Activated CD4-positive, alpha-beta T cell treated with anti-CD3 and anti-CD28 coated beads, Interleukin-2, amount 10 ng/mL, durations not matched to agents 7 days and 5 days (primary cell): ENCODE results near the gene PTDSS2. TPM values are rescaled to one million over a fixed set of nuclear protein-coding genes. Genes with fewer than 3 reads are reported as not detected.
"Not testable (repeated sequence)": the region's sequence is repeated elsewhere in the genome, so short reads cannot be mapped to it uniquely, and the experiment has no call there.

Experiments used
- CTCF ChIA-PET: fragments of 350-600 bp; sonication (Branson Sonifier 250); formaldehyde crosslinking; loops from one replicate; lab custom pipeline; 2021; ENCODE audit warnings: antibody characterized with exemption; lab: Charles Lee
- POLR2A ChIA-PET: fragments of 350-600 bp; sonication (Branson Sonifier 250); formaldehyde crosslinking; loops from one replicate; lab custom pipeline; 2021; ENCODE audit warnings: antibody characterized with exemption; lab: Charles Lee
- DNase-seq: peaks from one replicate; pipeline ENCODE4 v3.0.0-alpha.2; 2020
- H3K27ac Mint-ChIP-seq: one replicate; pipeline ENCODE4 v1.8.0; 2021; ENCODE audit warnings: mild to moderate bottlenecking, moderate library complexity, mixed read lengths
- H3K27me3 Mint-ChIP-seq: one replicate; pipeline ENCODE4 v1.8.0; 2021; ENCODE audit warnings: mixed read lengths
- H3K36me3 Mint-ChIP-seq: one replicate; pipeline ENCODE4 v1.8.0; 2021; ENCODE audit warnings: low read depth, mixed read lengths
- H3K4me1 Mint-ChIP-seq: one replicate; pipeline ENCODE4 v1.8.0; 2021; ENCODE audit warnings: mixed read lengths
- H3K4me3 Mint-ChIP-seq: one replicate; pipeline ENCODE4 v1.8.0; 2021; ENCODE audit warnings: mild to moderate bottlenecking, moderate library complexity, mixed read lengths
- H3K9me3 Mint-ChIP-seq: one replicate; pipeline ENCODE4 v1.8.0; 2021; ENCODE audit warnings: mixed read lengths
- total RNA-seq, 2 experiments: library from RNA; stranded (reverse); gene quantifications; one replicate each; pipeline ENCODE4 v1.2.3, GENCODE V29; 2021

PTDSS2 gene
- total RNA-seq, 2 experiments from 2014 or later, result 22.7 to 25.2 TPM

GRCh38 chr11:416757-417621 lies 33.1 kb upstream of the PTDSS2 start:
- H3K9me3 Mint-ChIP-seq, result no peaks in the 10 kb centered on the region
- ChIA-PET CTCF (interaction anchor here (0.9 to 3.8 kb wide), 7 partner anchors 10 to 102 kb away, joined by 3 to 20 read pairs (median 5); partner anchors contain the start of gene PTDSS2), POLR2A (interaction anchor here (1.2 kb wide), 1 partner anchor 33 kb away, joined by 4 read pairs; no protein-coding TSS in a partner anchor)
- H3K4me3 Mint-ChIP-seq, result peak overlapping the region; percentile 95
- H3K27ac Mint-ChIP-seq, result peak overlapping the region; percentile 94
- peaks cover 13% of the 10 kb centered on the region for H3K36me3 Mint-ChIP-seq
- peak; percentile 52 for DNase-seq
- H3K4me1 Mint-ChIP-seq, result peaks cover 32% of the 10 kb centered on the region
- H3K27me3 Mint-ChIP-seq, result no peaks in the 10 kb centered on the region

- H3K4me3 Mint-ChIP-seq, result peak overlapping the region; percentile 67
- H3K36me3 Mint-ChIP-seq, result peaks cover 13% of the 10 kb centered on the region
- H3K4me1 Mint-ChIP-seq, result peaks cover 29% of the 10 kb centered on the region
- no peak for DNase-seq
- POLR2A ChIA-PET, result interaction anchor here (1.2 kb wide), 1 partner anchor 32 kb away, joined by 4 read pairs; no protein-coding TSS in a partner anchor
- H3K9me3 Mint-ChIP-seq, result no peaks in the 10 kb centered on the region
- no peaks in the 10 kb centered on the region for H3K27me3 Mint-ChIP-seq
- CTCF ChIA-PET, result interaction anchor here (0.9 to 3.8 kb wide), 3 partner anchors 14 to 48 kb away, joined by 3 to 20 read pairs (median 3); partner anchors contain the start of gene PTDSS2
- H3K27ac Mint-ChIP-seq, result peak overlapping the region; percentile 81
These were observed 32.3 kb upstream of the PTDSS2 start for GRCh38 chr11:417652-418342.

GRCh38 chr11:418343-419247 lies 31.5 kb upstream of the PTDSS2 start:
- DNase-seq, result no peak
- CTCF ChIA-PET, result interaction anchor here (1.0 kb wide), 1 partner anchor 101 kb away, joined by 3 read pairs; no protein-coding TSS in a partner anchor

GRCh38 chr11:419248-420005 lies 30.7 kb upstream of the PTDSS2 start:
- peaks cover 13% of the 10 kb centered on the region for H3K36me3 Mint-ChIP-seq
- H3K27ac Mint-ChIP-seq, result no peak overlapping the region
- H3K4me1 Mint-ChIP-seq, result peaks cover 17% of the 10 kb centered on the region
- ChIA-PET CTCF (interaction anchor here (1.0 kb wide), 1 partner anchor 100 kb away, joined by 3 read pairs; no protein-coding TSS in a partner anchor), POLR2A (no interaction called here)
- no peaks in the 10 kb centered on the region for H3K27me3 Mint-ChIP-seq
- no peak overlapping the region for H3K4me3 Mint-ChIP-seq
- H3K9me3 Mint-ChIP-seq, result no peaks in the 10 kb centered on the region
- DNase-seq, result no peak

More at GRCh38 chr11:418343-419247, 31.5 kb upstream of the PTDSS2 start:
- H3K9me3 Mint-ChIP-seq, result no peaks in the 10 kb centered on the region
- POLR2A ChIA-PET, result no interaction called here
- peak overlapping the region; percentile 71 for H3K27ac Mint-ChIP-seq
- H3K4me1 Mint-ChIP-seq, result peaks cover 21% of the 10 kb centered on the region
- no peaks in the 10 kb centered on the region for H3K27me3 Mint-ChIP-seq
- H3K4me3 Mint-ChIP-seq, result peak overlapping the region; percentile 49
- H3K36me3 Mint-ChIP-seq, result peaks cover 13% of the 10 kb centered on the region

GRCh38 chr11:420054-420910 lies 29.8 kb upstream of the PTDSS2 start:
- CTCF ChIA-PET, result interaction anchor here (0.7 kb wide), 1 partner anchor 23 kb away, joined by 3 read pairs; no protein-coding TSS in a partner anchor
- Mint-ChIP-seq H3K27ac (no peak overlapping the region), H3K27me3 (no peaks in the 10 kb centered on the region), H3K4me1 (peaks cover 16% of the 10 kb centered on the region), H3K9me3 (no peaks in the 10 kb centered on the region), H3K4me3 (no peak overlapping the region), H3K36me3 (peaks cover 16% of the 10 kb centered on the region)
- POLR2A ChIA-PET, result no interaction called here
- DNase-seq, result no peak

GRCh38 chr11:420911-421321 lies 29.2 kb upstream of the PTDSS2 start:
- Mint-ChIP-seq H3K27me3 (no peaks in the 10 kb centered on the region), H3K9me3 (no peaks in the 10 kb centered on the region), H3K27ac (no peak overlapping the region), H3K36me3 (peaks cover 20% of the 10 kb centered on the region), H3K4me3 (no peak overlapping the region), H3K4me1 (peaks cover 11% of the 10 kb centered on the region)
- DNase-seq, result no peak
- POLR2A ChIA-PET, result no interaction called here
- CTCF ChIA-PET, result interaction anchor here (0.7 kb wide), 1 partner anchor 22 kb away, joined by 3 read pairs; no protein-coding TSS in a partner anchor

- DNase-seq, result no peak
- H3K4me1 Mint-ChIP-seq, result peaks cover 7% of the 10 kb centered on the region
- H3K4me3 Mint-ChIP-seq, result no peak overlapping the region
- CTCF ChIA-PET, result interaction anchor here (1.7 kb wide), 1 partner anchor 15 kb away, joined by 3 read pairs; no protein-coding TSS in a partner anchor
- peaks cover 19% of the 10 kb centered on the region for H3K36me3 Mint-ChIP-seq
- POLR2A ChIA-PET, result no interaction called here
- no peaks in the 10 kb centered on the region for H3K27me3 Mint-ChIP-seq
- no peaks in the 10 kb centered on the region for H3K9me3 Mint-ChIP-seq
- no peak overlapping the region for H3K27ac Mint-ChIP-seq
These were observed 27.8 kb upstream of the PTDSS2 start for GRCh38 chr11:422249-422656.

- no peak for DNase-seq
- H3K4me1 Mint-ChIP-seq, result no peaks in the 10 kb centered on the region
- no peaks in the 10 kb centered on the region for H3K9me3 Mint-ChIP-seq
- peaks cover 17% of the 10 kb centered on the region for H3K36me3 Mint-ChIP-seq
- H3K4me3 Mint-ChIP-seq, result no peak overlapping the region
- POLR2A ChIA-PET, result no interaction called here
- no peaks in the 10 kb centered on the region for H3K27me3 Mint-ChIP-seq
- H3K27ac Mint-ChIP-seq, result no peak overlapping the region
- CTCF ChIA-PET, result interaction anchor here (0.9 kb wide), 1 partner anchor 95 kb away, joined by 3 read pairs; no protein-coding TSS in a partner anchor
These were observed 25.8 kb upstream of the PTDSS2 start for GRCh38 chr11:424232-424631.

GRCh38 chr11:424766-425165 lies 25.3 kb upstream of the PTDSS2 start:
- DNase-seq, H3K27ac Mint-ChIP-seq, POLR2A ChIA-PET, H3K9me3 Mint-ChIP-seq, H3K27me3 Mint-ChIP-seq, H3K4me1 Mint-ChIP-seq, H3K4me3 Mint-ChIP-seq: not testable (repeated sequence)
- CTCF ChIA-PET, result interaction anchor here (0.9 kb wide), 1 partner anchor 94 kb away, joined by 3 read pairs; no protein-coding TSS in a partner anchor
- H3K36me3 Mint-ChIP-seq, result peaks cover 17% of the 10 kb centered on the region

GRCh38 chr11:425301-425700 lies 24.8 kb upstream of the PTDSS2 start:
- H3K27ac Mint-ChIP-seq, result peak overlapping the region; percentile 12
- no peaks in the 10 kb centered on the region for H3K4me1 Mint-ChIP-seq
- no peak for DNase-seq
- CTCF ChIA-PET, result no interaction called here
- H3K4me3 Mint-ChIP-seq, result no peak overlapping the region
- no peaks in the 10 kb centered on the region for H3K27me3 Mint-ChIP-seq
- no peaks in the 10 kb centered on the region for H3K9me3 Mint-ChIP-seq
- H3K36me3 Mint-ChIP-seq, result peaks cover 17% of the 10 kb centered on the region
- POLR2A ChIA-PET, result no interaction called here
